Activated T-helper 9 cell treated with anti-CD3 and anti-CD28 coated beads, Interleukin-2, amount 50 U/mL, for 16 hours (primary cell): ENCODE results near the gene SSRP1.
"Not testable (repeated sequence)": the region's sequence is repeated elsewhere in the genome, so short reads cannot be mapped to it uniquely, and the experiment has no call there.

Experiments used
- DNase-seq: peaks from one replicate; pipeline ENCODE4 v3.0.0-alpha.2; 2020; ENCODE audit warnings: low read depth

Gene SSRP1

GRCh38 chr11:57335343-57336110, at the start of gene SSRP1:
Gene SSRP1, minus strand, starts transcription at chr11:57335892. Its CDS starts 771 bp downstream, at chr11:57335121.
- DNase-seq = peak; percentile 81

- DNase-seq = no peak
Observed at GRCh38 chr11:57380975-57381374, 45.3 kb upstream of the SSRP1 start, which contains the start of gene PRG3. Gene PRG3, minus strand, starts transcription at chr11:57381150. Its CDS starts 442 bp downstream, at chr11:57380708.

- DNase-seq = no peak
Observed at GRCh38 chr11:57379732-57380131, 44.0 kb upstream of the SSRP1 start.

GRCh38 chr11:57378186-57378585, 42.5 kb upstream of the SSRP1 start:
- no peak for DNase-seq

GRCh38 chr11:57377107-57377506, 41.4 kb upstream of the SSRP1 start:
- no peak for DNase-seq

- DNase-seq = no peak
Observed at GRCh38 chr11:57376095-57377090, 40.7 kb upstream of the SSRP1 start.

- DNase-seq = no peak
Observed at GRCh38 chr11:57375490-57375889, 39.8 kb upstream of the SSRP1 start.

GRCh38 chr11:57374966-57375365, 39.3 kb upstream of the SSRP1 start:
- DNase-seq = no peak

GRCh38 chr11:57373146-57373545, 37.5 kb upstream of the SSRP1 start:
- DNase-seq = no peak

- no peak for DNase-seq
Observed at GRCh38 chr11:57370941-57371340, 35.2 kb upstream of the SSRP1 start.

- no peak for DNase-seq
Observed at GRCh38 chr11:57370251-57370650, 34.6 kb upstream of the SSRP1 start.

- DNase-seq = no peak
Observed at GRCh38 chr11:57368845-57369232, 33.1 kb upstream of the SSRP1 start.

GRCh38 chr11:57368106-57368844, 32.6 kb upstream of the SSRP1 start:
- DNase-seq = no peak

GRCh38 chr11:57364851-57365660, 29.4 kb upstream of the SSRP1 start:
- DNase-seq = no peak

- no peak for DNase-seq
Observed at GRCh38 chr11:57363131-57364080, 27.7 kb upstream of the SSRP1 start.

- DNase-seq = no peak
Observed at GRCh38 chr11:57361926-57362325, 26.2 kb upstream of the SSRP1 start.

GRCh38 chr11:57361420-57361819, 25.7 kb upstream of the SSRP1 start:
- not testable (repeated sequence) for DNase-seq

- no peak for DNase-seq
Observed at GRCh38 chr11:57360991-57361390, 25.3 kb upstream of the SSRP1 start.

- no peak for DNase-seq
Observed at GRCh38 chr11:57359896-57360690, 24.4 kb upstream of the SSRP1 start.
